ENCODE measurements around the gene FOXP1. TPM values are rescaled to one million over a fixed set of nuclear protein-coding genes. Genes with fewer than 3 reads are reported as not detected.

The FOXP1 gene
- total and polyA plus RNA-seq, 2 donors (not counting 1 experiment from before 2014, with no cell fraction given): 91.1 to 508 TPM

GRCh38 chr3:71269906-71270305 is 313.6 kb downstream of the FOXP1 start:
- ChIA-PET CTCF (no interaction called here), POLR2A (no interaction called here)
- Mint-ChIP-seq H3K27ac (peak overlapping the region; percentile 64), H3K4me1 (peaks cover 64% of the 10 kb centered on the region), H3K27me3 (no peaks in the 10 kb centered on the region), H3K4me3 (peak overlapping the region; percentile 27), H3K9me3 (ENCODE audit: insufficient read depth) (no peaks in the 10 kb centered on the region)
- H3K9me3 ChIP-seq (ENCODE audit: control extremely low read depth in 1 of 3, control insufficient read depth in 2 of 3, insufficient read depth in 1 of 3, low read length in 2 of 3): no peaks in the 10 kb centered on the region
- peaks cover 19 to 27% of the 10 kb centered on the region in 2 donors for H3K4me1 ChIP-seq (ENCODE audit: control insufficient read depth in 2 of 2, insufficient read depth in 2 of 2, low read length in 2 of 2)
- WGBS (ENCODE audit: insufficient coverage): 45% methylated on average over 3 of the region's 8 CpGs
- no peak for TF ChIP-seq EZH2 (IDR thresholded peaks at IDR 0.05; ENCODE audit: borderline replicate concordance, insufficient read depth, low read depth, low read length, poor library complexity, severe bottlenecking)
- no peak for TF ChIP-seq CTCF (IDR thresholded peaks at IDR 0.05)
- peaks cover 3 to 19% of the 10 kb centered on the region in 2 experiments for H3K36me3 ChIP-seq (replicated peaks in 1 of 2; ENCODE audit: control extremely low read depth in 1 of 2, control insufficient read depth in 1 of 2, extremely low read depth in 1 of 2, insufficient read depth in 2 of 2, low read length in 1 of 2)
- intact Hi-C loops (cut with micrococcal nuclease): no loop called here
- H3K27ac ChIP-seq (ENCODE audit: low read length in 2 of 2): peak overlapping the region; percentile 2 to 65
- DNase-seq: peak; percentile 19
- H3K9ac ChIP-seq (ENCODE audit: low read length): peak overlapping the region; percentile 2
- no peaks in the 10 kb centered on the region for H3K27me3 ChIP-seq (replicated peaks in 1 of 4; ENCODE audit: control extremely low read depth in 1 of 4, control insufficient read depth in 3 of 4, insufficient read depth in 4 of 4, low read length in 3 of 4)
- ATAC-seq (ENCODE audit: low read depth): no peak
- peak overlapping the region; percentile 7 for H3K4me2 ChIP-seq (replicated peaks; ENCODE audit: low read depth, low read length, poor library complexity, severe bottlenecking)
- H3K79me2 ChIP-seq (ENCODE audit: control insufficient read depth, insufficient read depth, low read length): peaks cover 99% of the 10 kb centered on the region
- no peak overlapping the region for H2AFZ ChIP-seq (ENCODE audit: insufficient read depth, low read depth, low read length, poor library complexity, severe bottlenecking)
- no peak overlapping the region for H3K4me3 ChIP-seq (ENCODE audit: control extremely low read depth in 1 of 5, extremely low read depth in 1 of 5, insufficient read depth in 1 of 5, low read depth in 2 of 5, low read length in 4 of 5)
- peaks cover 31% of the 10 kb centered on the region for H4K20me1 ChIP-seq (ENCODE audit: control insufficient read depth, insufficient read depth, low read length, poor library complexity, severe bottlenecking)

- peak overlapping the region in 1 of 2 donors; percentile 47 for H3K27ac ChIP-seq (ENCODE audit: low read length in 2 of 2)
- TF ChIP-seq EZH2 (IDR thresholded peaks at IDR 0.05; ENCODE audit: borderline replicate concordance, insufficient read depth, low read depth, low read length, poor library complexity, severe bottlenecking) (no peak), CTCF (IDR thresholded peaks at IDR 0.05) (no peak)
- H3K79me2 ChIP-seq (ENCODE audit: control insufficient read depth, insufficient read depth, low read length): peaks cover 99% of the 10 kb centered on the region
- no peaks in the 10 kb centered on the region for H3K9me3 Mint-ChIP-seq (ENCODE audit: insufficient read depth)
- H3K27me3 ChIP-seq (replicated peaks in 1 of 4; ENCODE audit: control extremely low read depth in 1 of 4, control insufficient read depth in 3 of 4, insufficient read depth in 4 of 4, low read length in 3 of 4): no peaks in the 10 kb centered on the region
- WGBS (ENCODE audit: insufficient coverage): no CpG with 5 or more reads among the region's 5 CpGs
- H3K27ac Mint-ChIP-seq: peak overlapping the region; percentile 1
- no peak overlapping the region for H3K4me3 ChIP-seq (ENCODE audit: control extremely low read depth in 1 of 5, extremely low read depth in 1 of 5, insufficient read depth in 1 of 5, low read depth in 2 of 5, low read length in 4 of 5)
- CTCF ChIA-PET: interaction anchor here (1.1 kb wide), 1 partner anchor 10 kb away, joined by 3 read pairs; no protein-coding TSS in a partner anchor
- H3K4me3 Mint-ChIP-seq: no peak overlapping the region
- no peak overlapping the region for H3K9ac ChIP-seq (ENCODE audit: low read length)
- no peaks in the 10 kb centered on the region for H3K27me3 Mint-ChIP-seq
- peaks cover 31% of the 10 kb centered on the region for H4K20me1 ChIP-seq (ENCODE audit: control insufficient read depth, insufficient read depth, low read length, poor library complexity, severe bottlenecking)
- peaks cover 4 to 26% of the 10 kb centered on the region in 2 experiments for H3K36me3 ChIP-seq (replicated peaks in 1 of 2; ENCODE audit: control extremely low read depth in 1 of 2, control insufficient read depth in 1 of 2, extremely low read depth in 1 of 2, insufficient read depth in 2 of 2, low read length in 1 of 2)
- peaks cover 19 to 24% of the 10 kb centered on the region in 2 donors for H3K4me1 ChIP-seq (ENCODE audit: control insufficient read depth in 2 of 2, insufficient read depth in 2 of 2, low read length in 2 of 2)
- no peak overlapping the region for H3K4me2 ChIP-seq (replicated peaks; ENCODE audit: low read depth, low read length, poor library complexity, severe bottlenecking)
- no peak overlapping the region for H2AFZ ChIP-seq (ENCODE audit: insufficient read depth, low read depth, low read length, poor library complexity, severe bottlenecking)
- no peak for ATAC-seq (ENCODE audit: low read depth)
- no peak for DNase-seq
- POLR2A ChIA-PET: no interaction called here
- peaks cover 66% of the 10 kb centered on the region for H3K4me1 Mint-ChIP-seq
- intact Hi-C loops (cut with micrococcal nuclease): no loop called here
- no peaks in the 10 kb centered on the region for H3K9me3 ChIP-seq (ENCODE audit: control extremely low read depth in 1 of 3, control insufficient read depth in 2 of 3, insufficient read depth in 1 of 3, low read length in 2 of 3)
These were observed 315.0 kb downstream of the FOXP1 start for GRCh38 chr3:71268462-71268999.

All from B cell (primary cell).